Fibroblast of lung (primary cell): ENCODE data around the gene EXO1. TPM values are rescaled to one million over a fixed set of nuclear protein-coding genes. Genes with fewer than 3 reads are reported as not detected.

Source experiments
- DNase-seq, 2 donors: peaks; one replicate each; pipeline versions ENCODE4 v3.0.0 to v3.0.0-alpha.2; 2010; ENCODE audit warnings: low read depth in 2 of 2
- H2AFZ ChIP-seq: 2 replicates; pipeline ENCODE4 v1.5.1; 2012; ENCODE audit warnings: low read length, control low read depth, inconsistent platforms
- H3K27ac ChIP-seq: 2 replicates; pipeline ENCODE4 v1.5.1; 2011; ENCODE audit warnings: low read length, control low read depth; ENCODE audit not compliant: insufficient read depth
- H3K27me3 ChIP-seq: 2 replicates; pipeline ENCODE4 v1.5.1; 2011; ENCODE audit warnings: mild to moderate bottlenecking, low read length; ENCODE audit not compliant: control insufficient read depth, insufficient read depth
- H3K36me3 ChIP-seq: 2 replicates; pipeline ENCODE4 v1.5.1; 2011; ENCODE audit warnings: low read length; ENCODE audit not compliant: control insufficient read depth, insufficient read depth
- H3K4me1 ChIP-seq: 2 replicates; pipeline ENCODE4 v1.5.1; 2011; ENCODE audit warnings: low read length; ENCODE audit not compliant: control insufficient read depth, insufficient read depth; ENCODE audit errors: extremely low read depth
- H3K4me2 ChIP-seq: 2 replicates; pipeline ENCODE4 v1.5.1; 2011; ENCODE audit warnings: low read length, control low read depth; ENCODE audit not compliant: insufficient read depth; ENCODE audit errors: extremely low read depth
- H3K4me3 ChIP-seq, 4 experiments: fragments of 200-600 bp in 1 of 4; sonication (generic) in 1 of 4; replicated peaks in 1 of 4; 2 replicates each; pipeline ENCODE4 v1.5.1; 2011 to 2016; ENCODE audit warnings: low read length in 4 of 4, low read depth in 3 of 4, mild to moderate bottlenecking in 3 of 4, control low read depth in 2 of 4, inconsistent platforms in 1 of 4, mixed read lengths in 1 of 4; ENCODE audit not compliant: insufficient read depth in 1 of 4; ENCODE audit errors: control extremely low read depth in 1 of 4
- H3K79me2 ChIP-seq: 2 replicates; pipeline ENCODE4 v1.5.1; 2012; ENCODE audit warnings: mild to moderate bottlenecking, low read length, inconsistent platforms; ENCODE audit not compliant: control insufficient read depth, insufficient read depth
- H3K9ac ChIP-seq: 2 replicates; pipeline ENCODE4 v1.5.1; 2011; ENCODE audit warnings: mild to moderate bottlenecking, low read length, control low read depth; ENCODE audit not compliant: insufficient read depth
- H3K9me3 ChIP-seq: 2 replicates; pipeline ENCODE4 v1.5.1; 2012; ENCODE audit warnings: low read depth, low read length; ENCODE audit not compliant: control insufficient read depth, insufficient read depth
- H4K20me1 ChIP-seq: 2 replicates; pipeline ENCODE4 v1.5.1; 2011; ENCODE audit warnings: low read length; ENCODE audit not compliant: control insufficient read depth, insufficient read depth; ENCODE audit errors: extremely low read depth
- CTCF ChIP-seq, 2 donors: IDR thresholded peaks in 1 of 2; conservative IDR thresholded peaks in 1 of 2; 1 replicate in 1 of 2; 2 replicates in 1 of 2; pipeline ENCODE4 v1.5.1; 2011 to 2012; ENCODE audit warnings: low read length in 2 of 2, control low read depth in 1 of 2, inconsistent platforms in 1 of 2, low read depth in 1 of 2, mild to moderate bottlenecking in 1 of 2
- EZH2 ChIP-seq: IDR thresholded peaks from 2 replicates; pipeline ENCODE4 v1.5.1; 2012; ENCODE audit warnings: low read length, control low read depth, mild to moderate bottlenecking; ENCODE audit errors: missing control alignments
- polyA plus RNA-seq, 2 donors: library from polyadenylated mRNA; depleted of rRNA in 1 of 2; stranded (reverse) in 1 of 2; unstranded in 1 of 2; fragments of >200 nt; gene quantifications; 2 replicates each; pipeline ENCODE4 v1.2.1, GENCODE V29; 2011 to 2012; ENCODE audit warnings: missing spikeins in 1 of 2
- total RNA-seq: library from RNA; depleted of rRNA; stranded (reverse); fragments of >200 nt; gene quantifications from 2 replicates; pipeline ENCODE4 v1.2.1, GENCODE V29; 2014

Gene EXO1
- total and polyA plus RNA-seq, 2 donors (not counting 1 experiment from before 2014, with no cell fraction given) = 3.0 to 7.2 TPM

GRCh38 chr1:241821363-241821762 is 26.6 kb upstream of the EXO1 start:
- H3K27me3 ChIP-seq = no peaks in the 10 kb centered on the region
- no peaks in the 10 kb centered on the region for H3K79me2 ChIP-seq
- no peaks in the 10 kb centered on the region for H3K9me3 ChIP-seq
- DNase-seq = peak; percentile 81 to 87
- no peaks in the 10 kb centered on the region for H3K36me3 ChIP-seq
- TF ChIP-seq CTCF (conservative IDR thresholded peaks at IDR 0.05 in 1 of 2, IDR thresholded peaks at IDR 0.05 in 1 of 2; ENCODE audit: low read depth in 1 of 2, low read length in 2 of 2) (no peak), EZH2 (no peak)
- peaks cover 12% of the 10 kb centered on the region for H3K4me1 ChIP-seq
- H2AFZ ChIP-seq = no peak overlapping the region
- H3K9ac ChIP-seq = no peak overlapping the region
- no peak overlapping the region for H3K4me3 ChIP-seq
- no peaks in the 10 kb centered on the region for H4K20me1 ChIP-seq
- no peak overlapping the region for H3K27ac ChIP-seq
- peak overlapping the region; percentile 23 for H3K4me2 ChIP-seq

GRCh38 chr1:241822846-241823245 is 25.2 kb upstream of the EXO1 start:
- H3K79me2 ChIP-seq = no peaks in the 10 kb centered on the region
- H2AFZ ChIP-seq = no peak overlapping the region
- TF ChIP-seq CTCF (conservative IDR thresholded peaks at IDR 0.05 in 1 of 2, IDR thresholded peaks at IDR 0.05 in 1 of 2; ENCODE audit: low read depth in 1 of 2, low read length in 2 of 2) (no peak), EZH2 (no peak)
- H4K20me1 ChIP-seq = no peaks in the 10 kb centered on the region
- no peak for DNase-seq
- H3K9me3 ChIP-seq = no peaks in the 10 kb centered on the region
- H3K9ac ChIP-seq = no peak overlapping the region
- no peak overlapping the region for H3K4me2 ChIP-seq
- peaks cover 4% of the 10 kb centered on the region for H3K4me1 ChIP-seq
- no peaks in the 10 kb centered on the region for H3K36me3 ChIP-seq
- no peak overlapping the region for H3K4me3 ChIP-seq
- no peaks in the 10 kb centered on the region for H3K27me3 ChIP-seq
- no peak overlapping the region for H3K27ac ChIP-seq

- Histone ChIP-seq H3K79me2 (no peaks in the 10 kb centered on the region), H3K27ac (no peak overlapping the region), H2AFZ (no peak overlapping the region), H3K4me2 (no peak overlapping the region), H4K20me1 (no peaks in the 10 kb centered on the region), H3K36me3 (no peaks in the 10 kb centered on the region), H3K27me3 (no peaks in the 10 kb centered on the region), H3K4me1 (peaks cover 7% of the 10 kb centered on the region), H3K9me3 (no peaks in the 10 kb centered on the region), H3K4me3 (no peak overlapping the region), H3K9ac (no peak overlapping the region)
- no peak for DNase-seq
- no peak for TF ChIP-seq CTCF (conservative IDR thresholded peaks at IDR 0.05 in 1 of 2, IDR thresholded peaks at IDR 0.05 in 1 of 2; ENCODE audit: low read depth in 1 of 2, low read length in 2 of 2)
Observed at GRCh38 chr1:241823925-241824324, 24.1 kb upstream of the EXO1 start.
